HUDEP-2 (cell line): ENCODE results near the gene NCMAP.

Experiments
- DNase-seq, 76 experiments: peaks; one replicate each; lab custom pipeline; 2025; ENCODE audit not compliant: unreplicated experiment in 76 of 76; lab: John Stamatoyannopoulos, UW

NCMAP gene

GRCh38 chr1:24619376-24619775 is 63.5 kb downstream of the NCMAP start:
- DNase-seq = no peak

GRCh38 chr1:24620678-24621077 is 64.8 kb downstream of the NCMAP start:
- no peak for DNase-seq

- DNase-seq = no peak
Observed at GRCh38 chr1:24621121-24621520, 65.2 kb downstream of the NCMAP start.

- no peak for DNase-seq
Observed at GRCh38 chr1:24622218-24622617, 66.3 kb downstream of the NCMAP start.

- DNase-seq = no peak
Observed at GRCh38 chr1:24632832-24633175, 76.9 kb downstream of the NCMAP start.

GRCh38 chr1:24635195-24635843 is 79.4 kb downstream of the NCMAP start:
- peak in 25 of 76 experiments; percentile 4 to 53 (median 32) for DNase-seq

GRCh38 chr1:24636661-24637357 is 80.9 kb downstream of the NCMAP start:
- no peak for DNase-seq

- no peak for DNase-seq
Observed at GRCh38 chr1:24639094-24639493, 83.2 kb downstream of the NCMAP start.

- DNase-seq = no peak
Observed at GRCh38 chr1:24639881-24640280, 84.0 kb downstream of the NCMAP start.

- peak in 18 of 76 experiments; percentile 2 to 38 (median 14) for DNase-seq
Observed at GRCh38 chr1:24640288-24640687, 84.4 kb downstream of the NCMAP start.

- peak in 15 of 76 experiments; percentile 1 to 43 (median 14) for DNase-seq
Observed at GRCh38 chr1:24641646-24642151, 85.8 kb downstream of the NCMAP start.

- DNase-seq = peak in 75 of 76 experiments; percentile 77 to 99 (median 98)
Observed at GRCh38 chr1:24642481-24643362, 86.8 kb downstream of the NCMAP start, which contains the start of gene SRRM1. Gene SRRM1 (plus strand): TSS chr1:24643302. CDS start chr1:24643327, 25 bp downstream.

- peak in 20 of 76 experiments; percentile 5 to 77 (median 33) for DNase-seq
Observed at GRCh38 chr1:24643363-24644099, 87.6 kb downstream of the NCMAP start.

GRCh38 chr1:24644100-24644384 is 88.2 kb downstream of the NCMAP start:
- peak in 14 of 76 experiments; percentile 4 to 43 (median 14) for DNase-seq

GRCh38 chr1:24648919-24649318 is 93.0 kb downstream of the NCMAP start:
- DNase-seq = no peak

- DNase-seq = no peak
Observed at GRCh38 chr1:24652382-24652781, 96.5 kb downstream of the NCMAP start.

GRCh38 chr1:24654010-24654409 is 98.1 kb downstream of the NCMAP start:
- no peak for DNase-seq

- peak in 30 of 76 experiments; percentile 3 to 67 (median 30) for DNase-seq
Observed at GRCh38 chr1:24656046-24656445, 100.2 kb downstream of the NCMAP start.

- no peak for DNase-seq
Observed at GRCh38 chr1:24657781-24658180, 101.9 kb downstream of the NCMAP start.
